Right lobe of liver (tissue), 4 donors: ENCODE measurements around the gene SPATA13.

Experiments
- POLR2A ChIP-seq: fragments of 450-650 bp; IDR thresholded peaks from one replicate; pipeline ENCODE4 v1.6.1; 2017; ENCODE audit warnings: antibody characterized with exemption, mild to moderate bottlenecking
- TF ChIP-seq, protein P1 (sequence below), 4 donors: fragments of 200-600 bp in 3 of 4; fragments of 450-650 bp in 1 of 4; IDR thresholded peaks; one replicate each; pipeline versions ENCODE4 v1.5.1 to v1.8.0; 2016 to 2022; ENCODE audit warnings: antibody characterized with exemption in 4 of 4, mild to moderate bottlenecking in 2 of 4
- donor health status: DM: no; HTN: no; CAD: no.
- donor health status: DM: no; HTN: no; CAD: no.
- donor health status: DM: no; HTN: yes; CAD: no.

GRCh38 chr13:24348385-24348784 lies 187.9 kb downstream of the SPATA13 start:
- TF ChIP-seq, protein P1, sequence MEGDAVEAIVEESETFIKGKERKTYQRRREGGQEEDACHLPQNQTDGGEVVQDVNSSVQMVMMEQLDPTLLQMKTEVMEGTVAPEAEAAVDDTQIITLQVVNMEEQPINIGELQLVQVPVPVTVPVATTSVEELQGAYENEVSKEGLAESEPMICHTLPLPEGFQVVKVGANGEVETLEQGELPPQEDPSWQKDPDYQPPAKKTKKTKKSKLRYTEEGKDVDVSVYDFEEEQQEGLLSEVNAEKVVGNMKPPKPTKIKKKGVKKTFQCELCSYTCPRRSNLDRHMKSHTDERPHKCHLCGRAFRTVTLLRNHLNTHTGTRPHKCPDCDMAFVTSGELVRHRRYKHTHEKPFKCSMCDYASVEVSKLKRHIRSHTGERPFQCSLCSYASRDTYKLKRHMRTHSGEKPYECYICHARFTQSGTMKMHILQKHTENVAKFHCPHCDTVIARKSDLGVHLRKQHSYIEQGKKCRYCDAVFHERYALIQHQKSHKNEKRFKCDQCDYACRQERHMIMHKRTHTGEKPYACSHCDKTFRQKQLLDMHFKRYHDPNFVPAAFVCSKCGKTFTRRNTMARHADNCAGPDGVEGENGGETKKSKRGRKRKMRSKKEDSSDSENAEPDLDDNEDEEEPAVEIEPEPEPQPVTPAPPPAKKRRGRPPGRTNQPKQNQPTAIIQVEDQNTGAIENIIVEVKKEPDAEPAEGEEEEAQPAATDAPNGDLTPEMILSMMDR (IDR thresholded peaks at IDR 0.05): no peak
- TF ChIP-seq POLR2A: no peak
